ENCODE data around the gene STPG1.

DNA sequence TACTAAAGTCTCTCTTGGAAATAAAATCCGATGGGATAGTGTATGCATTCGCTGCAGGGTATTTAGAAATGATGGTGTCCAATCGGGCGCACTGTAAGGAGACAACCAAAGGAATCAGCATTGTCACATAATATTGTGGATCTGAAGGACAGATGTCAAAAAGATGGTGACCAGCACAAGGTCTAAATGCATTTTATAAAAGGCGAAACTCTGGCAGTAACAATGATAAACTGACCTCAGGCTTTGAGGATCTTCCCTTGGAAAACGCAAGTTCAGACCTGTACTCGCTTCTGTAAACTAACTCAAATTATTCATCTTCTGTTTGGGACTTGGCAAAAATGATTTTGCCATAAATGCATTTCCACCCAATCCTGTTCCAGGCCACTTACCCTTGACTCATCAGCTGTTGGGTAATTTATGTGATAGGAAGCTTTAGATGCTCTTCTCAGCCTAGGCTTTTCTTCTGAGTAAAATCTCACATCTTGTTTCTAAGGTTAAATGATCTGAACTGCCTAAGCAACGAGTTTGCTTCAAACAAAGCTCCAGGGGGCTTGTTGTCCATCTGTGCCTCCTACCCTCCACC is 33.8 kb downstream of the STPG1 start:
- TF ChIP-seq, protein P1, sequence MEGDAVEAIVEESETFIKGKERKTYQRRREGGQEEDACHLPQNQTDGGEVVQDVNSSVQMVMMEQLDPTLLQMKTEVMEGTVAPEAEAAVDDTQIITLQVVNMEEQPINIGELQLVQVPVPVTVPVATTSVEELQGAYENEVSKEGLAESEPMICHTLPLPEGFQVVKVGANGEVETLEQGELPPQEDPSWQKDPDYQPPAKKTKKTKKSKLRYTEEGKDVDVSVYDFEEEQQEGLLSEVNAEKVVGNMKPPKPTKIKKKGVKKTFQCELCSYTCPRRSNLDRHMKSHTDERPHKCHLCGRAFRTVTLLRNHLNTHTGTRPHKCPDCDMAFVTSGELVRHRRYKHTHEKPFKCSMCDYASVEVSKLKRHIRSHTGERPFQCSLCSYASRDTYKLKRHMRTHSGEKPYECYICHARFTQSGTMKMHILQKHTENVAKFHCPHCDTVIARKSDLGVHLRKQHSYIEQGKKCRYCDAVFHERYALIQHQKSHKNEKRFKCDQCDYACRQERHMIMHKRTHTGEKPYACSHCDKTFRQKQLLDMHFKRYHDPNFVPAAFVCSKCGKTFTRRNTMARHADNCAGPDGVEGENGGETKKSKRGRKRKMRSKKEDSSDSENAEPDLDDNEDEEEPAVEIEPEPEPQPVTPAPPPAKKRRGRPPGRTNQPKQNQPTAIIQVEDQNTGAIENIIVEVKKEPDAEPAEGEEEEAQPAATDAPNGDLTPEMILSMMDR (IDR thresholded peaks at IDR 0.05), result no peak
- TF ChIP-seq POLR2A (IDR thresholded peaks at IDR 0.05), result no peak

All from vagina (tissue), 2 donors.